ENCODE results near the gene PTMA.

Gene PTMA

GRCh38 chr2:231718799-231719198, 10.5 kb downstream of the PTMA start:
- ChIA-PET POLR2A (ENCODE audit: low non-redundant PET) (no interaction called here), CTCF (no interaction called here)
- no peak for DNase-seq (ENCODE audit: low spot score)
- no peak for TF ChIP-seq CTCF (conservative IDR thresholded peaks at IDR 0.05; ENCODE audit: low read depth)
- H3K27ac ChIP-seq = no peak overlapping the region

- CTCF ChIA-PET = interaction anchor here (0.6 to 0.8 kb wide), 2 partner anchors 14 to 195 kb away, joined by 3 to 4 read pairs; no protein-coding TSS in a partner anchor
- H3K27ac ChIP-seq = no peak overlapping the region
- POLR2A ChIA-PET (ENCODE audit: low non-redundant PET) = no interaction called here
- DNase-seq (ENCODE audit: low spot score) = no peak
- no peak for TF ChIP-seq CTCF (conservative IDR thresholded peaks at IDR 0.05; ENCODE audit: low read depth)
Observed at GRCh38 chr2:231720292-231720986, 12.1 kb downstream of the PTMA start.

- POLR2A ChIA-PET (ENCODE audit: low non-redundant PET) = no interaction called here
- CTCF ChIA-PET = interaction anchor here (0.6 to 1.7 kb wide), 5 partner anchors 15 to 196 kb away, joined by 3 to 8 read pairs (median 3); no protein-coding TSS in a partner anchor
- TF ChIP-seq CTCF (conservative IDR thresholded peaks at IDR 0.05; ENCODE audit: low read depth) = no peak
- H3K27ac ChIP-seq = no peak overlapping the region
- DNase-seq (ENCODE audit: low spot score) = no peak
Observed at GRCh38 chr2:231720987-231721966, 13.0 kb downstream of the PTMA start.

- POLR2A ChIA-PET (ENCODE audit: low non-redundant PET) = no interaction called here
- H3K27ac ChIP-seq = no peak overlapping the region
- CTCF ChIA-PET = interaction anchor here (1.7 kb wide), 1 partner anchor 48 kb away, joined by 8 read pairs; no protein-coding TSS in a partner anchor
- DNase-seq (ENCODE audit: low spot score) = no peak
- TF ChIP-seq CTCF (conservative IDR thresholded peaks at IDR 0.05; ENCODE audit: low read depth) = no peak
Observed at GRCh38 chr2:231722721-231723307, 14.5 kb downstream of the PTMA start.

- ChIA-PET CTCF (interaction anchor here (0.6 to 2.9 kb wide), 3 partner anchors 11 to 540 kb away, joined by 3 to 23 read pairs (median 3); no protein-coding TSS in a partner anchor), POLR2A (ENCODE audit: low non-redundant PET) (interaction anchor here (0.7 kb wide), 1 partner anchor 18 kb away, joined by 3 read pairs; no protein-coding TSS in a partner anchor)
- H3K27ac ChIP-seq = no peak overlapping the region
- no peak for DNase-seq (ENCODE audit: low spot score)
- no peak for TF ChIP-seq CTCF (conservative IDR thresholded peaks at IDR 0.05; ENCODE audit: low read depth)
Observed at GRCh38 chr2:231725476-231725875, 17.2 kb downstream of the PTMA start.

- POLR2A ChIA-PET (ENCODE audit: low non-redundant PET) = no interaction called here
- CTCF ChIA-PET = interaction anchor here (0.6 to 2.9 kb wide), 2 partner anchors 12 to 96 kb away, joined by 3 to 23 read pairs; no protein-coding TSS in a partner anchor
- TF ChIP-seq CTCF (conservative IDR thresholded peaks at IDR 0.05; ENCODE audit: low read depth) = no peak
- no peak for DNase-seq (ENCODE audit: low spot score)
- no peak overlapping the region for H3K27ac ChIP-seq
Observed at GRCh38 chr2:231726276-231726675, 18.0 kb downstream of the PTMA start.

Measured in RWPE1 (cell line).